ENCODE results near the gene C6orf15. TPM values are rescaled to one million over a fixed set of nuclear protein-coding genes. Genes with fewer than 3 reads are reported as not detected.

C6orf15 gene
- total RNA-seq, 2 experiments from 2014 or later = not detected

- Mint-ChIP-seq H3K4me3 (no peak overlapping the region), H3K36me3 (ENCODE audit: low read depth) (no peaks in the 10 kb centered on the region), H3K9me3 (ENCODE audit: insufficient read depth) (no peaks in the 10 kb centered on the region), H3K27me3 (ENCODE audit: low read depth) (peaks cover 12% of the 10 kb centered on the region), H3K27ac (no peak overlapping the region), H3K4me1 (ENCODE audit: low read depth) (no peaks in the 10 kb centered on the region)
- ATAC-seq = peak; percentile 68
- peak; percentile 82 for DNase-seq
- ChIA-PET CTCF (interaction anchor here (0.6 to 3.3 kb wide), 18 partner anchors 9 to 314 kb away, joined by 3 to 22 read pairs (median 4); partner anchors contain the start of genes TCF19 and VARS2), POLR2A (no interaction called here)
Observed at GRCh38 chr6:31128093-31128676, 15.8 kb upstream of the C6orf15 start.

- Mint-ChIP-seq H3K4me3 (no peak overlapping the region), H3K4me1 (ENCODE audit: low read depth) (no peaks in the 10 kb centered on the region), H3K27ac (no peak overlapping the region), H3K9me3 (ENCODE audit: insufficient read depth) (no peaks in the 10 kb centered on the region), H3K36me3 (ENCODE audit: low read depth) (no peaks in the 10 kb centered on the region), H3K27me3 (ENCODE audit: low read depth) (peaks cover 10% of the 10 kb centered on the region)
- ChIA-PET CTCF (interaction anchor here (1.0 to 2.1 kb wide), 6 partner anchors 11 to 336 kb away, joined by 3 to 6 read pairs (median 4); partner anchors contain the start of gene VARS2), POLR2A (no interaction called here)
- no peak for ATAC-seq
- DNase-seq = no peak
Observed at GRCh38 chr6:31126396-31127175, 14.2 kb upstream of the C6orf15 start.

DNA sequence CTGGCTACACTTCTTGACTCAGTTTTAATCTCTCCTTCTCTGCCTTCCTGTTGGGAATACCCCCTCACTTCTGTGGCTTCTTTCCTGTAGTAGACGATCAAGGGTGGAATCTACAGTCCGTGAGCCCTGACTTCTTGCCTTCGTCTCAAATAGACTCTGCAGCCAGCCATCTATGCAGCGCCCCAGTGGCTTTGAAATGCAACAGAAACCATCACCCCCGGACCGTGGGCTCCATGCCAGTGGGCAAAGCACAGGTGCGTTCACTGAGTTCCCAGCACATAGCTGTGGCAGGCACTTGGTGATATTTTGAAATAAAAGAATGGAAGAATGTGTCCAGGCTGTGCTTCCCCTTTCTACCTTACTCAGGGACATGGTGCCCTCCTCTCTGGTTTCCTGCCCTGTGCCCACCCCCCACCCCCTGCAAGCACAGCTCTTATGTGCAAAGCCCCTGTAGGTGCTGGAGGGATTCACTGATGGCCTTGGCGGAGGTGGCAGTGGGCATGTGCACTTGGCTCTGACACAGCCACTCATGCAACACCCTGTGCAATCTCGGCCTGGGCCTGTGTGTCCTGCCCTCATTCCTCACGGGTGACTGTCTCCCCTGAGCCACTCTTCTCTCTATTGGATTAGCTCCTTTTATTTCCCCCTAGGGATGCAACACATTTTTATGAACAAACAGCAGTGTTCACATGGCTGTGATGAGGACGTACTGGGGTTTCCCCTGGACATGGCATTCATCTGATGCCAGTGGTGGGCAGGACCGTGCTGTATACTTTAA is 13.4 kb upstream of the C6orf15 start:
- DNase-seq (no peak), ATAC-seq (no peak)
- ChIA-PET POLR2A (no interaction called here), CTCF (interaction anchor here (1.1 to 2.1 kb wide), 2 partner anchors 46 to 67 kb away, joined by 3 to 5 read pairs; no protein-coding TSS in a partner anchor)
- H3K27me3 Mint-ChIP-seq (ENCODE audit: low read depth) = peaks cover 9% of the 10 kb centered on the region
- H3K4me1 Mint-ChIP-seq (ENCODE audit: low read depth) = no peaks in the 10 kb centered on the region
- no peaks in the 10 kb centered on the region for H3K36me3 Mint-ChIP-seq (ENCODE audit: low read depth)
- no peaks in the 10 kb centered on the region for H3K9me3 Mint-ChIP-seq (ENCODE audit: insufficient read depth)
- H3K4me3 Mint-ChIP-seq = no peak overlapping the region
- H3K27ac Mint-ChIP-seq = no peak overlapping the region

DNA sequence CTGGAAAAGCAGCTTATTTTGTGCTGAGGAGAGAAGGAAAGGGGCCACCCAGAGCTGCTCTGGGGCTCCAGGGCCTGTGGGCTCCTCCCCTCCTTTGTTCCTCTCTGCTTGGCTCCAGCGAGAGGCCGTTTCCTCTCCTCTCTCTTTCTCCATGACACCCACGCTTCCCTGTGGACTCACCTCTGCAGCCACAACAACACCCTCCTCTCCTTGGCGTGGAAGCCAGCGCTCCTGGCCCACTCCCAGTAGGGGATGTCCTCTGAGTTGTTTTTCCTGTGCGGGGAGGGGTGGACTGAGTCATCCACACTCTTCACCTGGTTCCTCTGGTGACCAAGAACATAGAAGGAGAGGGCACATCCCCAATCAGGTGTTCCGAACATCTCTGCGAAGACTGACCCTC is 12.8 kb upstream of the C6orf15 start:
- CTCF ChIA-PET = no interaction called here
- H3K9me3 Mint-ChIP-seq (ENCODE audit: insufficient read depth) = no peaks in the 10 kb centered on the region

GRCh38 chr6:31122791-31123706 is 10.7 kb upstream of the C6orf15 start:
- H3K4me3 Mint-ChIP-seq = no peak overlapping the region
- ChIA-PET POLR2A (no interaction called here), CTCF (interaction anchor here (1.2 kb wide), 1 partner anchor 9 kb away, joined by 3 read pairs; no protein-coding TSS in a partner anchor)

More for the DNA sequence above, 12.8 kb upstream of the C6orf15 start:
- Mint-ChIP-seq H3K27me3 (ENCODE audit: low read depth) (peaks cover 9% of the 10 kb centered on the region), H3K4me1 (ENCODE audit: low read depth) (no peaks in the 10 kb centered on the region), H3K4me3 (no peak overlapping the region), H3K36me3 (ENCODE audit: low read depth) (no peaks in the 10 kb centered on the region), H3K27ac (no peak overlapping the region)
- POLR2A ChIA-PET = no interaction called here
- ATAC-seq (no peak), DNase-seq (no peak)

DNA sequence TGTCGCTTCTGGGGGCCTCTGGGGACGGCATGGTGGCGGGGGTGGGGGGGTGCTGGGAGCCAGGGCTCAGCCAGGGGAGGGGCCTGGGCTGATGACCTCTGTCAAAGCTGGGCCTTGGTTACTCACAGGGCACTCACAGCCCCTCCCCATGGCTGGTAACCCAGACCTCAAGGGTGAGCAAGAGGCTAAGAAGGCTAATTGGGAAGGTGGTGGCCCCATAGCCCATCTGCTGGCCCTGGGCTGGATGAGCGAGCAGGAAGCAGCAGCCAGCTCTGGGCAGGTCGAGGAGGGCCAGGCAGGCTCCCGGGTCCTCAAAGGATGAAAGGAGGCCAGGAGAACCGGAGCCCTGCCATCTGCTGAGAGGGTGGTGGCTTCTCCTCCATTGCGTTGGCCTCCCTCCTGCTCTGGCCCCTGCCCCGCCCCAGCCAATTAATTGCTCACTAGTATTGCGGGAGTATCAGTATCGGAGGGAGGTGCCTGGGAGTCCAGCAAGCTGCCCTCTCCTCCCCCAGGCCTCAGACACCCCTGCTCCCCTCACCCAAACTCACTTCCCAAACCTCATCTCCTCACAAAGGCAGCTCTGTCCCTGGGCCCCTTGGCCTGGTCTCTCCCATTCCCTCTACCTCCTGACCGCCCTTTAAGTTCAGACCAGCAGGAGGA is 8.9 kb upstream of the C6orf15 start:
- ATAC-seq (no peak), DNase-seq (no peak)
- ChIA-PET CTCF (interaction anchor here (1.0 to 1.3 kb wide), 3 partner anchors 8 to 34 kb away, joined by 3 read pairs; no protein-coding TSS in a partner anchor), POLR2A (no interaction called here)
- Mint-ChIP-seq H3K27me3 (ENCODE audit: low read depth) (peaks cover 4% of the 10 kb centered on the region), H3K4me3 (no peak overlapping the region), H3K4me1 (ENCODE audit: low read depth) (no peaks in the 10 kb centered on the region), H3K9me3 (ENCODE audit: insufficient read depth) (no peaks in the 10 kb centered on the region), H3K27ac (no peak overlapping the region), H3K36me3 (ENCODE audit: low read depth) (no peaks in the 10 kb centered on the region)

More at GRCh38 chr6:31122791-31123706, 10.7 kb upstream of the C6orf15 start:
- peak; percentile 28 for ATAC-seq
- DNase-seq = no peak
- H3K27ac Mint-ChIP-seq = no peak overlapping the region
- H3K4me1 Mint-ChIP-seq (ENCODE audit: low read depth) = no peaks in the 10 kb centered on the region
- peaks cover 4% of the 10 kb centered on the region for H3K27me3 Mint-ChIP-seq (ENCODE audit: low read depth)
- H3K36me3 Mint-ChIP-seq (ENCODE audit: low read depth) = no peaks in the 10 kb centered on the region
- no peaks in the 10 kb centered on the region for H3K9me3 Mint-ChIP-seq (ENCODE audit: insufficient read depth)

GRCh38 chr6:31120151-31120915 is 8.0 kb upstream of the C6orf15 start, which contains the start of gene CDSN:
Gene CDSN (minus strand): TSS chr6:31120446. CDS start chr6:31120419, 27 bp downstream.
- ATAC-seq = no peak
- POLR2A ChIA-PET = no interaction called here
- Mint-ChIP-seq H3K4me1 (ENCODE audit: low read depth) (no peaks in the 10 kb centered on the region), H3K4me3 (no peak within 1 kb of the TSS), H3K27me3 (ENCODE audit: low read depth) (peaks cover 3% of the 10 kb centered on the region), H3K27ac (no peak within 1 kb of the TSS), H3K9me3 (ENCODE audit: insufficient read depth) (no peaks in the 10 kb centered on the region), H3K36me3 (ENCODE audit: low read depth) (no peaks in the 10 kb centered on the region)
- no peak for DNase-seq
- CTCF ChIA-PET = interaction anchor here (1.3 to 2.3 kb wide), 2 partner anchors 9 to 33 kb away, joined by 3 to 8 read pairs; no protein-coding TSS in a partner anchor

DNA sequence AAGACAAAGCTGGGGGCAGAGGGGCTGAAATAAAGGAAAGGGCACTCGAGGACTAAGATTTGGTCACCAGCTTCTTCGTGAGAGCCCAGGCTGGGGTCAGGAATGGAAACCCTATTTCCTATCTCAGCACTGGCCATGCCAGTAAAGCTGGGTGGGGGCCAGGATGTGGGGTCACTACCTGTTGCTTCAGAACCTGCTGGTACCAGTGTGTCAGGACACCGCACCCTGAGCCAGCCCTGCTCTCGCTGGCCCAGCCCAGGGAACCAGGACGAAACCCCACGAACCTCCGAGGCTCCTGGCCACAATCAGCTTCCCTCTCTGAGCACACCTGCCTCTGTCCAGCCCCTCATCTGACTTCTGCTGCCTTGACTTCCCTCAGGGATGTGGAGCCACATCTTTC is 5.8 kb upstream of the C6orf15 start:
- ChIA-PET CTCF (interaction anchor here (0.5 to 2.3 kb wide), 3 partner anchors 12 to 39 kb away, joined by 3 to 8 read pairs (median 4); no protein-coding TSS in a partner anchor), POLR2A (interaction anchor here (0.6 kb wide), 1 partner anchor 28 kb away, joined by 3 read pairs; no protein-coding TSS in a partner anchor)
- Mint-ChIP-seq H3K27ac (no peak overlapping the region), H3K4me1 (ENCODE audit: low read depth) (no peaks in the 10 kb centered on the region), H3K27me3 (ENCODE audit: low read depth) (peaks cover 8% of the 10 kb centered on the region), H3K36me3 (ENCODE audit: low read depth) (no peaks in the 10 kb centered on the region), H3K9me3 (ENCODE audit: insufficient read depth) (no peaks in the 10 kb centered on the region), H3K4me3 (no peak overlapping the region)
- no peak for DNase-seq
- ATAC-seq = no peak

DNA sequence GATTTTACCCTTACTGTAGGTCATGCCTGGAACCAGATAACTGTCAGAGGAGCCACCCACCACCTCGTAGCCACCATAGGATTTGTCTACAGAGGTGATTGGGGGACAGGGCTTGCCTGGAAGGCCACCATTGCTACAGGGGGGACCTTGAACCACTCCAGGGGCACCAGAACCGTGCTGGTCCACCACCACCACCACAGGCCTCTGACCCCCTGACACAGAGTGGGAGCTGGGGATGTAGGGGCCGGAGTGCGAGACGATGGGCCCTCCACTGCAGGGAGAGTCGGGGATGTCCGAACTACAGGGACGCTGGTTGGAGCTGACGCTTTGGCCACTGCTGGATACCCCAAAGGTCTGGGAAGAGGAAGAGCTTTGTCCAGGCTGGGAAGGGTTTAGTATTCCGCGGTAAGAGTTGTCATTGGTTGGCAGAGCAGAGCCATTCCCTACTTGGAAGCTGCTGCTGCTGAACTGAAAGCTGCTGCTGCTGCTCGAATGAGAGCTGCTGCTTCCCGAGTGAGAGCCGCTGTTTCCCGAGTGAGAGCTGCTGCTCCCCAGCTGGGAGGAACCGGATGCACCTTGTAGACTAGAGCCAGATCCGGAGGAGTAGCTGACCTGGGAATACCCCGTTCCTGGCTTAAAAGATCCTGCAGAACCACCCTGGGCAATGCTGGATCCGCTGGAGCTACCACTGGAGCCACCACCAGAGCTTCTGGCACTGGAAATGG is 4.4 kb upstream of the C6orf15 start:
- no peaks in the 10 kb centered on the region for H3K36me3 Mint-ChIP-seq (ENCODE audit: low read depth)
- DNase-seq (no peak), ATAC-seq (no peak)
- H3K4me3 Mint-ChIP-seq = no peak overlapping the region
- H3K9me3 Mint-ChIP-seq (ENCODE audit: insufficient read depth) = no peaks in the 10 kb centered on the region
- CTCF ChIA-PET = interaction anchor here (1.7 kb wide), 1 partner anchor 29 kb away, joined by 6 read pairs; no protein-coding TSS in a partner anchor
- POLR2A ChIA-PET = no interaction called here
- H3K27ac Mint-ChIP-seq = no peak overlapping the region
- H3K4me1 Mint-ChIP-seq (ENCODE audit: low read depth) = no peaks in the 10 kb centered on the region
- H3K27me3 Mint-ChIP-seq (ENCODE audit: low read depth) = peaks cover 8% of the 10 kb centered on the region

All from activated CD8-positive, alpha-beta T cell treated with anti-CD3 and anti-CD28 coated beads, Interleukin-2, amount 10 ng/mL, durations not matched to agents 7 days and 5 days (primary cell).